WTC11 (cell line): ENCODE data around the gene RPL29. TPM values are rescaled to one million over a fixed set of nuclear protein-coding genes. Genes with fewer than 3 reads are reported as not detected.

ENCODE experiments used
- ATAC-seq: fragments of 200-7000 bp; cut with Tn5 transposase; 2 replicates; pipeline ENCODE4 v1.10.0; 2021; ENCODE audit warnings: mild to moderate bottlenecking, moderate library complexity
- CTCF ChIA-PET: fragments of 300-600 bp; sonication (Branson Sonifier 250); formaldehyde crosslinking; loops from one replicate; lab custom pipeline; 2021; ENCODE audit warnings: antibody characterized with exemption; lab: Charles Lee
- POLR2A ChIA-PET: fragments of 350-600 bp; sonication (Branson Sonifier 250); formaldehyde crosslinking; loops from one replicate; lab custom pipeline; 2021; ENCODE audit warnings: antibody characterized with exemption; lab: Charles Lee
- DNase-seq: peaks from one replicate; pipeline ENCODE4 v3.0.0; 2021; ENCODE audit warnings: low spot score
- H3K27ac Mint-ChIP-seq: 2 replicates; pipeline ENCODE4 v1.8.0; 2021; ENCODE audit warnings: mixed read lengths
- H3K27me3 Mint-ChIP-seq: 2 replicates; pipeline ENCODE4 v1.8.0; 2021; ENCODE audit warnings: low read depth, mild to moderate bottlenecking, moderate library complexity, mixed read lengths
- H3K36me3 Mint-ChIP-seq: 2 replicates; pipeline ENCODE4 v1.8.0; 2021; ENCODE audit warnings: mixed read lengths
- H3K4me1 Mint-ChIP-seq: 2 replicates; pipeline ENCODE4 v1.8.0; 2022; ENCODE audit warnings: mixed read lengths
- H3K4me3 Mint-ChIP-seq: 2 replicates; pipeline ENCODE4 v1.8.0; 2021; ENCODE audit warnings: mild to moderate bottlenecking, moderate library complexity, mixed read lengths
- H3K9me3 Mint-ChIP-seq: 2 replicates; pipeline ENCODE4 v1.8.0; 2021; ENCODE audit warnings: mixed read lengths
- ATF2 ChIP-seq: sonication (generic); formaldehyde crosslinking; IDR thresholded peaks from 2 replicates; pipeline ENCODE4 v1.8.1; 2022; ENCODE audit warnings: low read depth, missing genetic modification reagents, borderline replicate concordance
- ATF3 ChIP-seq: sonication (generic); formaldehyde crosslinking; conservative IDR thresholded peaks from 2 replicates; pipeline ENCODE4 v1.8.1; 2022; ENCODE audit warnings: mild to moderate bottlenecking, missing genetic modification reagents
- CBFB ChIP-seq: sonication (generic); formaldehyde crosslinking; IDR thresholded peaks from 2 replicates; pipeline ENCODE4 v1.8.1; 2022; ENCODE audit warnings: mild to moderate bottlenecking, low read depth, missing genetic modification reagents
- CREB1 ChIP-seq: sonication (generic); formaldehyde crosslinking; IDR thresholded peaks from 2 replicates; pipeline ENCODE4 v1.8.0; 2023; ENCODE audit warnings: mild to moderate bottlenecking, missing genetic modification reagents
- CREM ChIP-seq: sonication (generic); formaldehyde crosslinking; IDR thresholded peaks from 2 replicates; pipeline ENCODE4 v1.8.1; 2022; ENCODE audit warnings: mild to moderate bottlenecking, missing genetic modification reagents, moderate library complexity
- EMX1 ChIP-seq: fragments of 250-450 bp; sonication (Bioruptor Pico); IDR thresholded peaks from 2 replicates; pipeline ENCODE4 v1.8.0; 2021; ENCODE audit warnings: mild to moderate bottlenecking
- FOXJ3 ChIP-seq: sonication (generic); formaldehyde crosslinking; IDR thresholded peaks from 2 replicates; pipeline ENCODE4 v1.9.0; 2021; ENCODE audit warnings: missing genetic modification reagents, mild to moderate bottlenecking, borderline replicate concordance
- GTF2I ChIP-seq: fragments of 250-450 bp; sonication (Bioruptor Pico); conservative IDR thresholded peaks from 2 replicates; pipeline ENCODE4 v1.4.0; 2021; ENCODE audit warnings: mild to moderate bottlenecking
- JAZF1 ChIP-seq: fragments of 250-450 bp; sonication (Bioruptor Pico); IDR thresholded peaks from 2 replicates; pipeline ENCODE4 v1.9.0; 2021; ENCODE audit warnings: moderate library complexity, mild to moderate bottlenecking, inconsistent platforms
- NR2C2 ChIP-seq: sonication (generic); formaldehyde crosslinking; IDR thresholded peaks from 2 replicates; pipeline ENCODE4 v1.8.0; 2022; ENCODE audit warnings: mild to moderate bottlenecking, missing genetic modification reagents
- NR3C1 ChIP-seq: sonication (generic); formaldehyde crosslinking; conservative IDR thresholded peaks from 2 replicates; pipeline ENCODE4 v1.8.1; 2023; ENCODE audit warnings: low read depth, mild to moderate bottlenecking, missing genetic modification reagents
- SMAD3 ChIP-seq: sonication (generic); formaldehyde crosslinking; IDR thresholded peaks from 2 replicates; pipeline ENCODE4 v1.8.0; 2022; ENCODE audit warnings: missing genetic modification reagents, mild to moderate bottlenecking, borderline replicate concordance
- TEAD4 ChIP-seq: sonication (generic); formaldehyde crosslinking; IDR thresholded peaks from 2 replicates; pipeline ENCODE4 v1.8.0; 2022; ENCODE audit warnings: mild to moderate bottlenecking, missing genetic modification reagents
- USF2 ChIP-seq: sonication (generic); formaldehyde crosslinking; IDR thresholded peaks from 2 replicates; pipeline ENCODE4 v1.8.1; 2023; ENCODE audit warnings: mild to moderate bottlenecking, missing genetic modification reagents, moderate library complexity
- ZMAT4 ChIP-seq: fragments of 250-450 bp; sonication (Bioruptor Pico); IDR thresholded peaks from 2 replicates; pipeline ENCODE4 v1.9.0; 2021; ENCODE audit warnings: mild to moderate bottlenecking
- ZNF219 ChIP-seq: sonication (generic); formaldehyde crosslinking; IDR thresholded peaks from 2 replicates; pipeline ENCODE4 v1.8.0; 2023; ENCODE audit warnings: missing genetic modification reagents, mild to moderate bottlenecking, borderline replicate concordance
- ZNF232 ChIP-seq: sonication (generic); formaldehyde crosslinking; IDR thresholded peaks from 2 replicates; pipeline ENCODE4 v1.8.0; 2022; ENCODE audit warnings: mild to moderate bottlenecking, missing genetic modification reagents
- ZNF396 ChIP-seq: fragments of 250-450 bp; sonication (Bioruptor Pico); IDR thresholded peaks from 2 replicates; pipeline ENCODE4 v1.8.0; 2021; ENCODE audit warnings: mild to moderate bottlenecking, moderate library complexity, borderline replicate concordance
- ZNF512 ChIP-seq: sonication (generic); formaldehyde crosslinking; IDR thresholded peaks from 2 replicates; pipeline ENCODE4 v1.8.1; 2022; ENCODE audit warnings: missing genetic modification reagents, borderline replicate concordance
- total RNA-seq: library from RNA; stranded (reverse); gene quantifications from 3 replicates; pipeline ENCODE4 v1.2.3, GENCODE V29; 2021

RPL29 gene
- total RNA-seq, 1 experiment from 2014 or later: 1,343 TPM

GRCh38 chr3:51947215-51947900 is 48.3 kb downstream of the RPL29 start (continued):
- TF ChIP-seq CREB1 (CRISPR knock-in tag): no peak
- TF ChIP-seq ZMAT4 (CRISPR knock-in tag): no peak
- TF ChIP-seq, all 79 proteins: peak for 0

GRCh38 chr3:51946796-51947195 is 48.9 kb downstream of the RPL29 start:
- Mint-ChIP-seq H3K27me3 (peaks cover 28% of the 10 kb centered on the region), H3K36me3 (no peaks in the 10 kb centered on the region), H3K9me3 (no peaks in the 10 kb centered on the region), H3K27ac (no peak overlapping the region), H3K4me3 (no peak overlapping the region), H3K4me1 (peaks cover 5% of the 10 kb centered on the region; the same call in 1 of the 2 replicates)
- TF ChIP-seq GTF2I (CRISPR knock-in tag) (no peak), ZNF219 (no peak), ATF3 (CRISPR knock-in tag) (no peak), NR3C1 (CRISPR knock-in tag) (no peak), ZNF512 (CRISPR knock-in tag) (no peak), SMAD3 (CRISPR knock-in tag) (no peak), CBFB (no peak), USF2 (CRISPR knock-in tag) (no peak), JAZF1 (CRISPR knock-in tag) (no peak), EMX1 (CRISPR knock-in tag) (no peak), FOXJ3 (CRISPR knock-in tag) (no peak), NR2C2 (no peak), ZNF232 (CRISPR knock-in tag) (no peak), TEAD4 (CRISPR knock-in tag) (no peak), ATF2 (CRISPR knock-in tag) (no peak), ZNF396 (CRISPR knock-in tag) (no peak), CREM (no peak)
- POLR2A ChIA-PET: no interaction called here
- ATAC-seq (no peak), DNase-seq (no peak)
- CTCF ChIA-PET: interaction anchor here (1.2 kb wide), 1 partner anchor 127 kb away, joined by 4 read pairs; no protein-coding TSS in a partner anchor
